Measurements from ENCODE around the gene PDE4D. TPM values are rescaled to one million over a fixed set of nuclear protein-coding genes. Genes with fewer than 3 reads are reported as not detected.

Gene PDE4D
- total and polyA plus RNA-seq, 2 donors (not counting 1 experiment from before 2014, with no cell fraction given), result 14.9 to 171 TPM

GRCh38 chr5:59416451-59416850 is 477.1 kb downstream of the PDE4D start:
- Histone ChIP-seq H2AFZ (ENCODE audit: insufficient read depth, low read depth, low read length, poor library complexity, severe bottlenecking) (no peak overlapping the region), H3K79me2 (ENCODE audit: control insufficient read depth, insufficient read depth, low read length) (no peaks in the 10 kb centered on the region), H3K36me3 (replicated peaks in 1 of 2; ENCODE audit: control extremely low read depth in 1 of 2, control insufficient read depth in 1 of 2, extremely low read depth in 1 of 2, insufficient read depth in 2 of 2, low read length in 1 of 2) (no peaks in the 10 kb centered on the region), H3K4me1 (ENCODE audit: control insufficient read depth in 2 of 2, insufficient read depth in 2 of 2, low read length in 2 of 2) (no peaks in the 10 kb centered on the region), H3K4me3 (ENCODE audit: control extremely low read depth in 1 of 5, extremely low read depth in 1 of 5, insufficient read depth in 1 of 5, low read depth in 2 of 5, low read length in 4 of 5) (no peak overlapping the region), H4K20me1 (ENCODE audit: control insufficient read depth, insufficient read depth, low read length, poor library complexity, severe bottlenecking) (no peaks in the 10 kb centered on the region), H3K27ac (ENCODE audit: low read length in 2 of 2) (no peak overlapping the region), H3K4me2 (replicated peaks; ENCODE audit: low read depth, low read length, poor library complexity, severe bottlenecking) (no peak overlapping the region), H3K27me3 (replicated peaks in 1 of 4; ENCODE audit: control extremely low read depth in 1 of 4, control insufficient read depth in 3 of 4, insufficient read depth in 4 of 4, low read length in 3 of 4) (no peaks in the 10 kb centered on the region), H3K9me3 (ENCODE audit: control extremely low read depth in 1 of 3, control insufficient read depth in 2 of 3, insufficient read depth in 1 of 3, low read length in 2 of 3) (no peaks in the 10 kb centered on the region), H3K9ac (ENCODE audit: low read length) (no peak overlapping the region)
- H3K27me3 Mint-ChIP-seq, result peaks cover 3% of the 10 kb centered on the region
- no peak overlapping the region for H3K4me3 Mint-ChIP-seq
- ATAC-seq (ENCODE audit: low read depth) (no peak), DNase-seq (no peak)
- H3K27ac Mint-ChIP-seq, result no peak overlapping the region
- POLR2A ChIA-PET, result no interaction called here
- CTCF ChIA-PET, result interaction anchor here (0.9 kb wide), 1 partner anchor 394 kb away, joined by 3 read pairs; no protein-coding TSS in a partner anchor
- intact Hi-C loops (cut with micrococcal nuclease), result no loop called here
- no peaks in the 10 kb centered on the region for H3K4me1 Mint-ChIP-seq
- TF ChIP-seq CTCF (IDR thresholded peaks at IDR 0.05), result no peak
- no peak for TF ChIP-seq EZH2 (IDR thresholded peaks at IDR 0.05; ENCODE audit: borderline replicate concordance, insufficient read depth, low read depth, low read length, poor library complexity, severe bottlenecking)
- no peaks in the 10 kb centered on the region for H3K9me3 Mint-ChIP-seq (ENCODE audit: insufficient read depth)
- no CpG with 5 or more reads among the region's 1 CpG for WGBS (ENCODE audit: insufficient coverage)

DNA sequence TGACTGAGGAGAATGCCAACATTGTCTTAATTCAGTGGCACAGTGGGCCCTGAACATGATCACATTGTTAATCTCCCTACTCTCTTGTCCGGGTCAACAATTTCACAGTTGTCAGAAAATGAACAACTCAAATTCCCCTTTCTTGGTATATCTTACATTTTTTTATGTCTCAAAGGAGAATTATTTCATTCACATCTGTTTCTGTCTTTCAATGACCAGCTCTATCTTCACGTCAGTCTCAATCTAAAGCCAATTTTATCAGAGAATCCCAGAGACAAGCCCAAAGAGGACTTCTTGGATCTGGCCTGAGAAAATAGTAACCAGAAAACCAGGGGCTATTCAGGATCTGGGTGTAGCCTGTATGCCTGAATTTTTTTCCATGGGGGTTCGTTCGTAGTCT is 477.5 kb downstream of the PDE4D start:
- no peaks in the 10 kb centered on the region for H3K9me3 ChIP-seq (ENCODE audit: control extremely low read depth in 1 of 3, control insufficient read depth in 2 of 3, insufficient read depth in 1 of 3, low read length in 2 of 3)
- intact Hi-C loops (cut with micrococcal nuclease), result no loop called here
- no peak overlapping the region for H3K9ac ChIP-seq (ENCODE audit: low read length)
- no peak for DNase-seq
- TF ChIP-seq EZH2 (IDR thresholded peaks at IDR 0.05; ENCODE audit: borderline replicate concordance, insufficient read depth, low read depth, low read length, poor library complexity, severe bottlenecking) (no peak), CTCF (IDR thresholded peaks at IDR 0.05) (no peak)
- H3K4me3 ChIP-seq (ENCODE audit: control extremely low read depth in 1 of 5, extremely low read depth in 1 of 5, insufficient read depth in 1 of 5, low read depth in 2 of 5, low read length in 4 of 5), result no peak overlapping the region
- H3K27ac Mint-ChIP-seq, result no peak overlapping the region
- CTCF ChIA-PET, result interaction anchor here (0.9 kb wide), 1 partner anchor 394 kb away, joined by 3 read pairs; no protein-coding TSS in a partner anchor
- H3K27ac ChIP-seq (ENCODE audit: low read length in 2 of 2), result no peak overlapping the region
- H3K27me3 ChIP-seq (replicated peaks in 1 of 4; ENCODE audit: control extremely low read depth in 1 of 4, control insufficient read depth in 3 of 4, insufficient read depth in 4 of 4, low read length in 3 of 4), result no peaks in the 10 kb centered on the region
- no peak overlapping the region for H3K4me3 Mint-ChIP-seq
- H3K9me3 Mint-ChIP-seq (ENCODE audit: insufficient read depth), result peaks cover 2% of the 10 kb centered on the region
- no peak overlapping the region for H2AFZ ChIP-seq (ENCODE audit: insufficient read depth, low read depth, low read length, poor library complexity, severe bottlenecking)
- H3K4me2 ChIP-seq (replicated peaks; ENCODE audit: low read depth, low read length, poor library complexity, severe bottlenecking), result no peak overlapping the region
- POLR2A ChIA-PET, result no interaction called here
- H3K36me3 ChIP-seq (replicated peaks in 1 of 2; ENCODE audit: control extremely low read depth in 1 of 2, control insufficient read depth in 1 of 2, extremely low read depth in 1 of 2, insufficient read depth in 2 of 2, low read length in 1 of 2), result no peaks in the 10 kb centered on the region
- WGBS (ENCODE audit: insufficient coverage), result 86% methylated on average over 2 of the region's 4 CpGs
- H3K79me2 ChIP-seq (ENCODE audit: control insufficient read depth, insufficient read depth, low read length), result no peaks in the 10 kb centered on the region
- ATAC-seq (ENCODE audit: low read depth), result no peak
- H3K4me1 Mint-ChIP-seq, result no peaks in the 10 kb centered on the region
- peaks cover 3% of the 10 kb centered on the region for H3K27me3 Mint-ChIP-seq
- H4K20me1 ChIP-seq (ENCODE audit: control insufficient read depth, insufficient read depth, low read length, poor library complexity, severe bottlenecking), result no peaks in the 10 kb centered on the region
- no peaks in the 10 kb centered on the region for H3K4me1 ChIP-seq (ENCODE audit: control insufficient read depth in 2 of 2, insufficient read depth in 2 of 2, low read length in 2 of 2)
